HepG2 (cell line): Measurements from ENCODE around the gene IRX3. TPM values are rescaled to one million over a fixed set of nuclear protein-coding genes. Genes with fewer than 3 reads are reported as not detected.

Experiments
- BORCS8-MEF2B ChIP-seq: sonication (generic); formaldehyde crosslinking; IDR thresholded peaks from 2 replicates; pipeline ENCODE4 v1.8.0; 2022; ENCODE audit warnings: mild to moderate bottlenecking, missing genetic modification reagents
- CENPBD1 ChIP-seq: sonication (generic); formaldehyde crosslinking; IDR thresholded peaks from 2 replicates; pipeline ENCODE4 v1.8.0; 2022; ENCODE audit warnings: missing genetic modification reagents, low read depth, mild to moderate bottlenecking, borderline replicate concordance
- DR1 ChIP-seq: sonication (generic); formaldehyde crosslinking; IDR thresholded peaks from 2 replicates; pipeline ENCODE4 v1.8.0; 2021; ENCODE audit warnings: mild to moderate bottlenecking, missing genetic modification reagents, inconsistent platforms
- HMGXB3 ChIP-seq: sonication (generic); formaldehyde crosslinking; IDR thresholded peaks from 2 replicates; pipeline ENCODE4 v1.4.0; 2020; ENCODE audit warnings: missing genetic modification reagents, borderline replicate concordance
- MAZ ChIP-seq, 2 experiments: sonication (generic) in 1 of 2; formaldehyde crosslinking in 1 of 2; IDR thresholded peaks; 2 replicates each; pipeline versions ENCODE4 v1.5.0 to v1.6.1; 2012 to 2020; ENCODE audit warnings: low read depth in 2 of 2, mild to moderate bottlenecking in 2 of 2, borderline replicate concordance in 1 of 2, improper control_type of control experiment in 1 of 2, low read length in 1 of 2, missing genetic modification reagents in 1 of 2, moderate library complexity in 1 of 2
- MLXIP ChIP-seq: sonication (generic); formaldehyde crosslinking; IDR thresholded peaks from 2 replicates; pipeline ENCODE4 v1.9.0; 2021; ENCODE audit warnings: missing genetic modification reagents, borderline replicate concordance
- MXD3 ChIP-seq: IDR thresholded peaks from 2 replicates; pipeline ENCODE4 v1.6.1; 2016; ENCODE audit warnings: mild to moderate bottlenecking, missing biosample characterization, missing genetic modification reagents
- RCOR2 ChIP-seq: IDR thresholded peaks from 2 replicates; pipeline ENCODE4 v1.6.1; 2016; ENCODE audit warnings: missing biosample characterization, missing genetic modification reagents
- SMAD1 ChIP-seq: sonication (generic); formaldehyde crosslinking; IDR thresholded peaks from 2 replicates; pipeline ENCODE4 v1.4.0; 2020; ENCODE audit warnings: missing genetic modification reagents, low read depth, mild to moderate bottlenecking, borderline replicate concordance
- SP5 ChIP-seq: IDR thresholded peaks from 2 replicates; pipeline ENCODE4 v1.6.1; 2016; ENCODE audit warnings: low read depth, borderline replicate concordance
- TCF12 ChIP-seq, 2 experiments: fragments of 450-650 bp in 1 of 2; sonication (generic) in 1 of 2; formaldehyde crosslinking in 1 of 2; IDR thresholded peaks; 2 replicates each; pipeline versions ENCODE4 v1.6.1 to v1.8.0; 2017 to 2022; ENCODE audit warnings: antibody characterized with exemption in 1 of 2, mild to moderate bottlenecking in 1 of 2, missing genetic modification reagents in 1 of 2, moderate library complexity in 1 of 2
- THAP11 ChIP-seq: IDR thresholded peaks from 2 replicates; pipeline ENCODE4 v1.6.1; 2016; ENCODE audit warnings: missing biosample characterization, missing genetic modification reagents
- ZBTB42 ChIP-seq: sonication (generic); formaldehyde crosslinking; IDR thresholded peaks from 2 replicates; pipeline ENCODE4 v1.5.0; 2020; ENCODE audit warnings: mild to moderate bottlenecking, missing genetic modification reagents
- ZNF24 ChIP-seq: fragments of 450-650 bp; IDR thresholded peaks from 2 replicates; pipeline ENCODE4 v1.6.1; 2017; ENCODE audit warnings: antibody characterized with exemption, mild to moderate bottlenecking
- ZNF44 ChIP-seq: sonication (generic); formaldehyde crosslinking; IDR thresholded peaks from 2 replicates; pipeline ENCODE4 v1.5.1; 2020; ENCODE audit warnings: mild to moderate bottlenecking, missing genetic modification reagents
- ZNF563 ChIP-seq: sonication (generic); formaldehyde crosslinking; IDR thresholded peaks from 2 replicates; pipeline ENCODE4 v1.8.0; 2022; ENCODE audit warnings: mild to moderate bottlenecking, moderate library complexity, missing genetic modification reagents
- ZNF629 ChIP-seq: sonication (generic); formaldehyde crosslinking; conservative IDR thresholded peaks from 2 replicates; pipeline ENCODE4 v1.5.0; 2020; ENCODE audit warnings: missing genetic modification reagents
- ZNF7 ChIP-seq: IDR thresholded peaks from 2 replicates; pipeline ENCODE4 v1.6.1; 2016; ENCODE audit warnings: missing biosample characterization, missing genetic modification reagents
- ZNF75D ChIP-seq: sonication (generic); formaldehyde crosslinking; IDR thresholded peaks from 2 replicates; pipeline ENCODE4 v1.8.1; 2023; ENCODE audit warnings: missing genetic modification reagents, mild to moderate bottlenecking, borderline replicate concordance
- ZSCAN12 ChIP-seq: sonication (generic); formaldehyde crosslinking; IDR thresholded peaks from 2 replicates; pipeline ENCODE4 v1.9.0; 2021; ENCODE audit warnings: mild to moderate bottlenecking, missing genetic modification reagents
- polyA plus RNA-seq, 8 experiments: library from polyadenylated mRNA; depleted of rRNA in 3 of 8; stranded (reverse) in 7 of 8; unstranded in 1 of 8; fragments of >200 nt; fragmentation: Illumina TruSeq in 4 of 8; extraction: Trizol in 4 of 8; gene quantifications; 2 replicates each; pipeline versions ENCODE4 v1.2.1 to v1.2.3, GENCODE V29; 2011 to 2016; ENCODE audit warnings: low read depth in 4 of 8, missing spikeins in 1 of 8, mixed read lengths in 1 of 8; ENCODE audit not compliant: insufficient read depth in 1 of 8
- total RNA-seq, 5 experiments: library from RNA; depleted of rRNA; stranded (reverse); fragments of >200 nt; fragmentation: Illumina TruSeq; extraction: Trizol; gene quantifications; 2 replicates each; pipeline ENCODE4 v1.2.3, GENCODE V29; 2016; ENCODE audit warnings: low read depth in 1 of 5

IRX3 gene
- total and polyA plus RNA-seq, 2 of the 13 experiments (the other 11 are each of a cell fraction or from before 2014, with no cell fraction given), result 9.2 to 16.4 TPM

GRCh38 chr16:54286366-54287130, at the start of gene IRX3 (continued):
- no peak for TF ChIP-seq ZBTB42 (CRISPR knock-in tag)
- TF ChIP-seq ZNF24, result no peak
- TF ChIP-seq CENPBD1 (CRISPR knock-in tag), result no peak
- TF ChIP-seq BORCS8-MEF2B, result no peak; the same call in 1 of the 2 replicates
- no peak for TF ChIP-seq SP5 (CRISPR knock-in tag)
- no peak for TF ChIP-seq RCOR2 (CRISPR knock-in tag)
- no peak for TF ChIP-seq MLXIP (CRISPR knock-in tag)
- TF ChIP-seq DR1 (CRISPR knock-in tag), result no peak
- TF ChIP-seq ZNF629 (CRISPR knock-in tag), result no peak
- TF ChIP-seq MXD3 (CRISPR knock-in tag), result no peak; the same call in 1 of the 2 replicates
- no peak for TF ChIP-seq ZSCAN12 (CRISPR knock-in tag)
- TF ChIP-seq TCF12 (IDR thresholded peaks at IDR 0.05), result no peak
- TF ChIP-seq TCF12 (CRISPR knock-in tag; IDR thresholded peaks at IDR 0.05), result no peak
- no peak for TF ChIP-seq ZNF75D (CRISPR knock-in tag)
- TF ChIP-seq SMAD1 (CRISPR knock-in tag), result peak; percentile 52; the same call in 1 of the 2 replicates
- 0 out of 2 replicates have a peak, but pooled peaks have one; percentile 19 for TF ChIP-seq HMGXB3
- TF ChIP-seq ZNF44 (CRISPR knock-in tag), result no peak
- TF ChIP-seq ZNF563 (CRISPR knock-in tag), result no peak
- TF ChIP-seq THAP11, result no peak
- no peak for TF ChIP-seq ZNF7 (CRISPR knock-in tag)
- TF ChIP-seq MAZ (IDR thresholded peaks at IDR 0.05; ENCODE audit: borderline replicate concordance, low read depth, low read length), result peak; percentile 77
- peak; percentile 95 for TF ChIP-seq MAZ (CRISPR knock-in tag; IDR thresholded peaks at IDR 0.05; ENCODE audit: low read depth)
